A549 (cell line): ENCODE data around the gene GAL3ST1. TPM values are rescaled to one million over a fixed set of nuclear protein-coding genes. Genes with fewer than 3 reads are reported as not detected.
"Not testable (repeated sequence)": the region's sequence is repeated elsewhere in the genome, so short reads cannot be mapped to it uniquely, and the experiment has no call there.

Source experiments
- ATAC-seq, 2 experiments: fragments of 200-7000 bp in 1 of 2; fragments of >200 bp in 1 of 2; cut with Nextera tagmentation in 1 of 2; cut with Tn5 transposase in 1 of 2; 3 replicates each; pipeline versions ENCODE4 v1.8.0 to v1.9.1; 2018 to 2020; ENCODE audit warnings: mild to moderate bottlenecking in 1 of 2, moderate library complexity in 1 of 2
- CTCF ChIA-PET: fragments of 300-600 bp; sonication (Branson Sonifier 250); formaldehyde crosslinking; extraction: SDS; loops from one replicate; lab custom pipeline; 2021; ENCODE audit warnings: antibody characterized with exemption, inconsistent platforms; lab: Yijun Ruan, JAX
- POLR2A ChIA-PET: fragments of 350-600 bp; formaldehyde crosslinking; extraction: SDS; loops from one replicate; lab custom pipeline; 2021; ENCODE audit warnings: antibody characterized with exemption, inconsistent platforms; lab: Yijun Ruan, JAX
- DNase-seq, 2 experiments: peaks; one replicate each; pipeline versions ENCODE4 v3.0.0 to v3.0.0-alpha.2; 2011 to 2016; ENCODE audit warnings: low read depth in 1 of 2, low spot score in 1 of 2
- FAIRE-seq: peaks from 2 replicates; lab custom pipeline; 2011; peaks lifted over from hg19 to GRCh38; lab: Jason Lieb, UNC
- H3K27ac ChIP-seq, 2 experiments: fragments of >200 bp; sonication (Bioruptor Twin); formaldehyde crosslinking; 3 replicates each; pipeline ENCODE4 v1.5.1; 2016 to 2017
- H3K4me1 ChIP-seq: fragments of >200 bp; sonication (Bioruptor Twin); formaldehyde crosslinking; 3 replicates; pipeline ENCODE4 v1.6.1; 2016
- H3K4me2 ChIP-seq: fragments of >200 bp; sonication (Bioruptor Twin); formaldehyde crosslinking; 3 replicates; pipeline ENCODE4 v1.6.1; 2016
- H3K4me3 ChIP-seq: fragments of >200 bp; sonication (Bioruptor Twin); formaldehyde crosslinking; 3 replicates; pipeline ENCODE4 v1.5.1; 2016
- H3K9me3 ChIP-seq: fragments of >200 bp; sonication (Bioruptor Twin); formaldehyde crosslinking; 3 replicates; pipeline ENCODE4 v1.6.1; 2016
- BHLHE40 ChIP-seq: IDR thresholded peaks from 2 replicates; pipeline ENCODE4 v1.6.1; 2012; ENCODE audit warnings: low read depth, low read length, inconsistent platforms
- CBX2 ChIP-seq: fragments of 200-600 bp; sonication (generic); IDR thresholded peaks from 2 replicates; pipeline ENCODE4 v1.6.1; 2016; ENCODE audit warnings: low read depth, mild to moderate bottlenecking, borderline replicate concordance
- CHD2 ChIP-seq: fragments of 150-350 bp; IDR thresholded peaks from 2 replicates; pipeline ENCODE4 v1.6.1; 2014; ENCODE audit warnings: low read length; ENCODE audit not compliant: partially characterized antibody
- EHF ChIP-seq: fragments of 250-450 bp; sonication (Bioruptor Pico); IDR thresholded peaks from 2 replicates; pipeline ENCODE4 v1.5.0; 2020; ENCODE audit warnings: mild to moderate bottlenecking
- EP300 ChIP-seq, 2 experiments: fragments of >200 bp; sonication (Bioruptor Twin); formaldehyde crosslinking; IDR thresholded peaks; 2 replicates in 1 of 2; 3 replicates in 1 of 2; pipeline ENCODE4 v1.6.1; 2016 to 2017
- ESRRA ChIP-seq: fragments of 150-350 bp; IDR thresholded peaks from 2 replicates; pipeline ENCODE4 v1.6.1; 2014; ENCODE audit warnings: mild to moderate bottlenecking, low read length, borderline replicate concordance
- FOSB ChIP-seq: fragments of 250-450 bp; sonication (Bioruptor Pico); IDR thresholded peaks from 2 replicates; pipeline ENCODE4 v1.5.0; 2020; ENCODE audit warnings: mild to moderate bottlenecking, moderate library complexity
- FOXS1 ChIP-seq: fragments of 250-450 bp; sonication (Bioruptor Pico); IDR thresholded peaks from 2 replicates; pipeline ENCODE4 v1.5.0; 2020; ENCODE audit warnings: mild to moderate bottlenecking, moderate library complexity
- GATA3 ChIP-seq: IDR thresholded peaks from 2 replicates; pipeline ENCODE4 v1.6.1; 2012; ENCODE audit warnings: borderline replicate concordance
- JUN ChIP-seq, 2 experiments: fragments of >200 bp; sonication (Bioruptor Twin); formaldehyde crosslinking; IDR thresholded peaks; 2 replicates in 1 of 2; 3 replicates in 1 of 2; pipeline ENCODE4 v1.6.1; 2016 to 2017
- JUNB ChIP-seq: fragments of >200 bp; sonication (Bioruptor Twin); formaldehyde crosslinking; IDR thresholded peaks from 2 replicates; pipeline ENCODE4 v1.6.1; 2016
- MYC ChIP-seq: IDR thresholded peaks from 2 replicates; pipeline ENCODE4 v1.6.1; 2012; ENCODE audit warnings: mild to moderate bottlenecking, inconsistent platforms, low read length, improper control_type of control experiment, borderline replicate concordance
- PHF8 ChIP-seq: fragments of 200-600 bp; sonication (generic); IDR thresholded peaks from 2 replicates; pipeline ENCODE4 v1.6.1; 2016; ENCODE audit warnings: low read depth, mild to moderate bottlenecking, antibody characterized with exemption, moderate library complexity, borderline replicate concordance
- RCOR1 ChIP-seq: fragments of 150-350 bp; IDR thresholded peaks from 2 replicates; pipeline ENCODE4 v1.6.1; 2014; ENCODE audit warnings: antibody characterized with exemption, low read length, low read depth
- RNF2 ChIP-seq: fragments of 200-600 bp; sonication (generic); IDR thresholded peaks from 2 replicates; pipeline ENCODE4 v1.6.1; 2016; ENCODE audit warnings: low read depth, mild to moderate bottlenecking, antibody characterized with exemption, moderate library complexity, borderline replicate concordance
- SMC3 ChIP-seq: fragments of >200 bp; sonication (Bioruptor Twin); formaldehyde crosslinking; IDR thresholded peaks from 3 replicates; pipeline ENCODE4 v1.6.1; 2018; ENCODE audit warnings: inconsistent platforms
- ZFP36 ChIP-seq: fragments of 450-650 bp; IDR thresholded peaks from 2 replicates; pipeline ENCODE4 v1.6.1; 2014; ENCODE audit warnings: borderline replicate concordance; ENCODE audit not compliant: partially characterized antibody
- ZNF302 ChIP-seq: fragments of 250-450 bp; sonication (Bioruptor Pico); IDR thresholded peaks from 2 replicates; pipeline ENCODE4 v1.9.0; 2021; ENCODE audit warnings: inconsistent platforms, mild to moderate bottlenecking, moderate library complexity
- WGBS: methylation state at CpG from one replicate; pipeline ENCODE4 v1.1.6; 2017; ENCODE audit errors: missing lambda C conversion rate; 5-methylcytosine and 5-hydroxymethylcytosine counted together
- polyA plus RNA-seq, 4 experiments: library from polyadenylated mRNA; depleted of rRNA in 3 of 4; stranded (reverse); fragments of >200 nt; fragmentation: RNase III in 1 of 4; extraction: RNeasy Plus Mini Kit Qiagen cat#74134 plus additional on column Dnase treatment in 1 of 4; gene quantifications; 2 replicates in 3 of 4; 3 replicates in 1 of 4; pipeline ENCODE4 v1.2.3, GENCODE V29; 2011 to 2017
- TF ChIP-seq, protein P1 (sequence below): fragments of 150-350 bp; IDR thresholded peaks from 2 replicates; pipeline ENCODE4 v1.6.1; 2014; ENCODE audit warnings: low read depth, mild to moderate bottlenecking, low read length
- TF ChIP-seq, protein P2 (sequence below): fragments of >200 bp; sonication (Bioruptor Twin); formaldehyde crosslinking; IDR thresholded peaks from 2 replicates; pipeline ENCODE4 v1.6.1; 2016
- TF ChIP-seq, protein P3 (sequence below): fragments of 250-450 bp; sonication (Bioruptor Pico); IDR thresholded peaks from 2 replicates; pipeline ENCODE4 v1.5.0; 2020; ENCODE audit warnings: low read depth, mild to moderate bottlenecking, moderate library complexity
- TF ChIP-seq, protein P4 (sequence below): fragments of 250-450 bp; sonication (Bioruptor Pico); IDR thresholded peaks from 2 replicates; pipeline ENCODE4 v1.5.0; 2021; ENCODE audit warnings: mild to moderate bottlenecking, moderate library complexity, borderline replicate concordance
- TF ChIP-seq, protein P5 (sequence below): IDR thresholded peaks from 2 replicates; pipeline ENCODE4 v1.6.1; 2012
- TF ChIP-seq, protein P6 (sequence below): IDR thresholded peaks from 2 replicates; pipeline ENCODE4 v1.6.1; 2012; ENCODE audit warnings: low read depth, borderline replicate concordance

The GAL3ST1 gene
- polyA plus RNA-seq, 2 of the 4 experiments (the other 2 are of a cell fraction): 8.7 to 14.0 TPM

DNA sequence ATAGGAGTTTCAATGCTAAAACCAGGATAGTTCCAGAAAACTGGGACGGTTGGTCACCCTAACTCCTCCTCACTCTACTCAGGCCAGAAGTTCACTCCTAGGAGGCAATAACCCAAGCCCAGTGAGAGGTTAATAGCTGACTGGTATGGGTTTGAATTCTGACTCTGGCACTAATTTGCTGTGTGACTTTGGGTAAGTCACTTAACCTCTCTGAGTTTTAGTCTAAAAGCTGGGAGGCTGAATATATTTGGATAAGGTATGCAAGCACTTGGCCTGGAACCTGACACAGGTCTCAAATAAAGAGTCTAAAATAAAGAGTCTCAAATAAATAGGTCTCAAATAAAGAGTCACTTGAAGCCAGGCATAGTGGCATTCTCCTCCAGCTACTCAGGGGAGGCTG is 21.7 kb downstream of the GAL3ST1 start:
- TF ChIP-seq RCOR1 (no peak), ZFP36 (peak; percentile 40)
- H3K4me3 ChIP-seq: no peak overlapping the region
- FAIRE-seq (no peak), ATAC-seq (no peak), DNase-seq (no peak)
- ChIA-PET POLR2A (no interaction called here), CTCF (interaction anchor here (1.1 to 1.6 kb wide), 2 partner anchors 30 to 108 kb away, joined by 3 to 5 read pairs; no protein-coding TSS in a partner anchor)
- H3K4me1 ChIP-seq: no peaks in the 10 kb centered on the region
- no peaks in the 10 kb centered on the region for H3K9me3 ChIP-seq
- no peak overlapping the region for H3K4me2 ChIP-seq
- WGBS: 0% methylated on average over 1 of the region's 1 CpG
- no peak overlapping the region for H3K27ac ChIP-seq

DNA sequence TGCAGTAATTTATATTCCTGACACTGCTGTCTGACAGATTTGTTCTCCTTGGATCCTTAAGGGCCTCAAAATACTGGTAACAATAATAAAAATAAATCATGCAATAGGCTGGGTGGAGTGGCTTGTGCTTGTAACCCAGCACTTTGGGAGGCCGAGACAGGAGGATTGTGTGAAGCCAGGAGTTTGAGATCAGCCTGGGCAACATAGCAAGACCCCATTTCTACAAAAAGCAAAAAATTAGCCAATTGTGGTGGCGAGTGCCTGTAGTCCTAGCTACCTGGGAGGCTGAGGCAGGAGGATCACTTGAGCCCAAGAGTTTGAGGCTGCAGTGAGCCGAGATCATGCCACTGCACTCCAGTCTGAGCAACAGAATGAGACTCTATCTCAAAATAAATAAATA is 22.7 kb downstream of the GAL3ST1 start:
- H3K4me3 ChIP-seq, H3K4me1 ChIP-seq, H3K9me3 ChIP-seq, H3K4me2 ChIP-seq, DNase-seq, POLR2A ChIA-PET, H3K27ac ChIP-seq, ATAC-seq, FAIRE-seq: not testable (repeated sequence)
- CTCF ChIA-PET: interaction anchor here (1.6 kb wide), 1 partner anchor 107 kb away, joined by 5 read pairs; no protein-coding TSS in a partner anchor
- WGBS: 91% methylated on average over 3 of the region's 3 CpGs

DNA sequence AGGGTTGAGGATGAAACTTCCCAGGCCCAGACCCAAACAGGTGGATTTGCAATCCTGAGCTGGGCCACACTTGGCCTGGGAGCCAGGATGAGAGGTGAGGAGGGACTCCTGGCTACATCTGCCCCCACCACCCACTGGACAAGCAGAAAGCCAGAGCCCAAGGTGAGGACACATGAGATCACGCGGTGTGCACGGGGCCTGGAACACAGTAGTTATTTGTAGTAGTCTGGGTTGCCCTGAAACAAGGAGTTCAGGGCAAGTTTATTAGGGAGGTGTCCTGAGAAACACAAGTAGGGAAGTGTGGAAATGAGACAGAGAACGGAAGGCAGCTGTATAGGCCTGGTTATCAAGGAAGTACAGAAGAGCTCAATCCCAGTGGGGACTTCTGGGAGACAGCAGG is 27.3 kb downstream of the GAL3ST1 start:
- POLR2A ChIA-PET: no interaction called here

DNA sequence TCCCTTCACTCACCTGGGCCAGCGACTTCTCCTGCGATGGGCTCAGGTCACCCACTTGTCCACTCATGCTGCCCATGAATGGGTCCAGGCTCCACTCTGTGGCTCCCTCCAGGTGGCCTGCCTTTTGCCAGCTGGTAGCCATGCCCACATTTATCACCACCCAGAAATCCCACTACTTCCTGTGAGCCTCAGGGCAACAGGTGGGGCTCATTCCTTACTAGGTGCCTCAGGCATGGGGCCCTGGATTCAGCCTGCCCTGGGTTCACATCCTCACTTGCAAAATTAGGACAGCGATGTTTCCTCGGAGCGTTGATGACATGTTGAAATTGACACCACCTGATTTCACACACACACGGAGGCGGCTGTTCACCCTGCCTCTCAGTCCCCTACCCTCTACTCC is 27.8 kb downstream of the GAL3ST1 start, which contains the start of gene SEC14L6:
Gene SEC14L6 (minus strand): TSS at position 126 of the 400 bp plus-strand sequence. CDS start 59 bp downstream, at position 67.
- WGBS: 93% methylated on average over 7 of the region's 7 CpGs
- no peak within 1 kb of the TSS for H3K27ac ChIP-seq
- no peak within 1 kb of the TSS for H3K4me2 ChIP-seq
- no peaks in the 10 kb centered on the region for H3K9me3 ChIP-seq
- H3K4me3 ChIP-seq: no peak within 1 kb of the TSS
- DNase-seq: no peak
- no peak for FAIRE-seq
- H3K4me1 ChIP-seq: no peaks in the 10 kb centered on the region
- ChIA-PET CTCF (interaction anchor here (1.0 kb wide), 1 partner anchor 10 kb away, joined by 3 read pairs; no protein-coding TSS in a partner anchor), POLR2A (no interaction called here)
- no peak for ATAC-seq
- TF ChIP-seq ESRRA: no peak
- TF ChIP-seq JUN (IDR thresholded peaks at IDR 0.05): no peak
- no peak for TF ChIP-seq EP300 (IDR thresholded peaks at IDR 0.05)
- no peak for TF ChIP-seq CHD2
- no peak for TF ChIP-seq FOSB (CRISPR knock-in tag)
- TF ChIP-seq, protein P1, sequence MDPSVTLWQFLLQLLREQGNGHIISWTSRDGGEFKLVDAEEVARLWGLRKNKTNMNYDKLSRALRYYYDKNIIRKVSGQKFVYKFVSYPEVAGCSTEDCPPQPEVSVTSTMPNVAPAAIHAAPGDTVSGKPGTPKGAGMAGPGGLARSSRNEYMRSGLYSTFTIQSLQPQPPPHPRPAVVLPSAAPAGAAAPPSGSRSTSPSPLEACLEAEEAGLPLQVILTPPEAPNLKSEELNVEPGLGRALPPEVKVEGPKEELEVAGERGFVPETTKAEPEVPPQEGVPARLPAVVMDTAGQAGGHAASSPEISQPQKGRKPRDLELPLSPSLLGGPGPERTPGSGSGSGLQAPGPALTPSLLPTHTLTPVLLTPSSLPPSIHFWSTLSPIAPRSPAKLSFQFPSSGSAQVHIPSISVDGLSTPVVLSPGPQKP: no peak
- TF ChIP-seq EHF (CRISPR knock-in tag): no peak
- TF ChIP-seq, protein P2, sequence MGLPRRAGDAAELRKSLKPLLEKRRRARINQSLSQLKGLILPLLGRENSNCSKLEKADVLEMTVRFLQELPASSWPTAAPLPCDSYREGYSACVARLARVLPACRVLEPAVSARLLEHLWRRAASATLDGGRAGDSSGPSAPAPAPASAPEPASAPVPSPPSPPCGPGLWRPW: no peak
- no peak for TF ChIP-seq RNF2
- TF ChIP-seq FOXS1 (CRISPR knock-in tag): no peak
- TF ChIP-seq MYC: no peak
- TF ChIP-seq CBX2: no peak
- no peak for TF ChIP-seq PHF8

More for the DNA sequence above, 27.3 kb downstream of the GAL3ST1 start:
- no peak overlapping the region for H3K4me2 ChIP-seq
- no peak overlapping the region for H3K27ac ChIP-seq
- no peaks in the 10 kb centered on the region for H3K4me1 ChIP-seq
- CTCF ChIA-PET: no interaction called here
- DNase-seq (no peak), FAIRE-seq (no peak), ATAC-seq (no peak)
- TF ChIP-seq FOXS1 (CRISPR knock-in tag) (no peak), SMC3 (no peak), CHD2 (no peak), GATA3 (no peak), ESRRA (no peak), PHF8 (no peak), JUNB (no peak), ZNF302 (CRISPR knock-in tag) (no peak), BHLHE40 (no peak)
- TF ChIP-seq, protein P3, sequence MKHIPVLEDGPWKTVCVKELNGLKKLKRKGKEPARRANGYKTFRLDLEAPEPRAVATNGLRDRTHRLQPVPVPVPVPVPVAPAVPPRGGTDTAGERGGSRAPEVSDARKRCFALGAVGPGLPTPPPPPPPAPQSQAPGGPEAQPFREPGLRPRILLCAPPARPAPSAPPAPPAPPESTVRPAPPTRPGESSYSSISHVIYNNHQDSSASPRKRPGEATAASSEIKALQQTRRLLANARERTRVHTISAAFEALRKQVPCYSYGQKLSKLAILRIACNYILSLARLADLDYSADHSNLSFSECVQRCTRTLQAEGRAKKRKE (CRISPR knock-in tag): no peak
- TF ChIP-seq, protein P4, sequence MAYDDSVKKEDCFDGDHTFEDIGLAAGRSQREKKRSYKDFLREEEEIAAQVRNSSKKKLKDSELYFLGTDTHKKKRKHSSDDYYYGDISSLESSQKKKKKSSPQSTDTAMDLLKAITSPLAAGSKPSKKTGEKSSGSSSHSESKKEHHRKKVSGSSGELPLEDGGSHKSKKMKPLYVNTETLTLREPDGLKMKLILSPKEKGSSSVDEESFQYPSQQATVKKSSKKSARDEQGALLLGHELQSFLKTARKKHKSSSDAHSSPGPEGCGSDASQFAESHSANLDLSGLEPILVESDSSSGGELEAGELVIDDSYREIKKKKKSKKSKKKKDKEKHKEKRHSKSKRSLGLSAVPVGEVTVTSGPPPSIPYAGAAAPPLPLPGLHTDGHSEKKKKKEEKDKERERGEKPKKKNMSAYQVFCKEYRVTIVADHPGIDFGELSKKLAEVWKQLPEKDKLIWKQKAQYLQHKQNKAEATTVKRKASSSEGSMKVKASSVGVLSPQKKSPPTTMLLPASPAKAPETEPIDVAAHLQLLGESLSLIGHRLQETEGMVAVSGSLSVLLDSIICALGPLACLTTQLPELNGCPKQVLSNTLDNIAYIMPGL (CRISPR knock-in tag): no peak
- TF ChIP-seq, protein P5, sequence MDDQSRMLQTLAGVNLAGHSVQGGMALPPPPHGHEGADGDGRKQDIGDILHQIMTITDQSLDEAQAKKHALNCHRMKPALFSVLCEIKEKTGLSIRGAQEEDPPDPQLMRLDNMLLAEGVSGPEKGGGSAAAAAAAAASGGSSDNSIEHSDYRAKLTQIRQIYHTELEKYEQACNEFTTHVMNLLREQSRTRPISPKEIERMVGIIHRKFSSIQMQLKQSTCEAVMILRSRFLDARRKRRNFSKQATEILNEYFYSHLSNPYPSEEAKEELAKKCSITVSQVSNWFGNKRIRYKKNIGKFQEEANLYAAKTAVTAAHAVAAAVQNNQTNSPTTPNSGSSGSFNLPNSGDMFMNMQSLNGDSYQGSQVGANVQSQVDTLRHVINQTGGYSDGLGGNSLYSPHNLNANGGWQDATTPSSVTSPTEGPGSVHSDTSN: no peak
- TF ChIP-seq, protein P6, sequence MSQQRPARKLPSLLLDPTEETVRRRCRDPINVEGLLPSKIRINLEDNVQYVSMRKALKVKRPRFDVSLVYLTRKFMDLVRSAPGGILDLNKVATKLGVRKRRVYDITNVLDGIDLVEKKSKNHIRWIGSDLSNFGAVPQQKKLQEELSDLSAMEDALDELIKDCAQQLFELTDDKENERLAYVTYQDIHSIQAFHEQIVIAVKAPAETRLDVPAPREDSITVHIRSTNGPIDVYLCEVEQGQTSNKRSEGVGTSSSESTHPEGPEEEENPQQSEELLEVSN: no peak
- H3K9me3 ChIP-seq: no peaks in the 10 kb centered on the region
- WGBS: 87% methylated on average over 4 of the region's 4 CpGs
- no peak overlapping the region for H3K4me3 ChIP-seq
